Ovary (tissue), 3 donors: ENCODE results near the gene CPXM2.

Experiments
- EP300 ChIP-seq: sonication (generic); formaldehyde crosslinking; IDR thresholded peaks from one replicate; pipeline ENCODE4 v1.6.1; 2017; ENCODE audit warnings: antibody characterized with exemption
- POLR2A ChIP-seq: fragments of 450-650 bp; IDR thresholded peaks from one replicate; pipeline ENCODE4 v1.6.1; 2017; ENCODE audit warnings: antibody characterized with exemption, mild to moderate bottlenecking, moderate library complexity
- TF ChIP-seq, protein P1 (sequence below), 3 donors: fragments of 450-650 bp in 2 of 3; fragments of 200-600 bp in 1 of 3; IDR thresholded peaks; one replicate each; pipeline versions ENCODE4 v1.5.1 to v1.8.0; 2016 to 2022; ENCODE audit warnings: antibody characterized with exemption in 3 of 3, mild to moderate bottlenecking in 1 of 3
- donor health status: DM: no; HTN: no; CAD: no.

DNA sequence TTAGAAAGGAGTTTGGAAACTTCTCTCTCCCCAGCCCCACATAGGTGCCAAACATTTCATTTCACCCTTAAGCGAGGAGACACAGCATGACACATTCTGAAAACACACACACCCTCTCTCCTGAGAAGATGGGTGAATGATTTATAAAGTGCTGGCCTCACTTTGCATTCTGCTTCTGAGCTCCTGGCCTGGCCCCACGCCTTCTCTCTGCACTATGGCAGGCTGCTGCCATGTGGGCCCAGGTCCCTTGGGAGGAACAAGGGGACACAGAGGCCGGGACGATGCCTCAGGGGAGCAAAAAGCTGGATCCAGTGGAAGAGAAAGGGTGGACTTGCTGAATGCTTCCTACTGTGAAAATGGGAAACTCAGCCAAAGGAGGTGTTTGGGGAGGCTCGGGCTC, 56.0 kb downstream of the CPXM2 start:
- TF ChIP-seq, protein P1, sequence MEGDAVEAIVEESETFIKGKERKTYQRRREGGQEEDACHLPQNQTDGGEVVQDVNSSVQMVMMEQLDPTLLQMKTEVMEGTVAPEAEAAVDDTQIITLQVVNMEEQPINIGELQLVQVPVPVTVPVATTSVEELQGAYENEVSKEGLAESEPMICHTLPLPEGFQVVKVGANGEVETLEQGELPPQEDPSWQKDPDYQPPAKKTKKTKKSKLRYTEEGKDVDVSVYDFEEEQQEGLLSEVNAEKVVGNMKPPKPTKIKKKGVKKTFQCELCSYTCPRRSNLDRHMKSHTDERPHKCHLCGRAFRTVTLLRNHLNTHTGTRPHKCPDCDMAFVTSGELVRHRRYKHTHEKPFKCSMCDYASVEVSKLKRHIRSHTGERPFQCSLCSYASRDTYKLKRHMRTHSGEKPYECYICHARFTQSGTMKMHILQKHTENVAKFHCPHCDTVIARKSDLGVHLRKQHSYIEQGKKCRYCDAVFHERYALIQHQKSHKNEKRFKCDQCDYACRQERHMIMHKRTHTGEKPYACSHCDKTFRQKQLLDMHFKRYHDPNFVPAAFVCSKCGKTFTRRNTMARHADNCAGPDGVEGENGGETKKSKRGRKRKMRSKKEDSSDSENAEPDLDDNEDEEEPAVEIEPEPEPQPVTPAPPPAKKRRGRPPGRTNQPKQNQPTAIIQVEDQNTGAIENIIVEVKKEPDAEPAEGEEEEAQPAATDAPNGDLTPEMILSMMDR (IDR thresholded peaks at IDR 0.05): no peak
- no peak for TF ChIP-seq POLR2A
- TF ChIP-seq EP300: no peak
